Heart right ventricle (tissue), 16 donors: Measurements from ENCODE around the gene ANO1. TPM values are rescaled to one million over a fixed set of nuclear protein-coding genes. Genes with fewer than 3 reads are reported as not detected.

Experiments
- ATAC-seq, 8 donors: fragments of 200-7000 bp; cut with Tn5 transposase; one replicate each; pipeline ENCODE4 v1.9.1; 2020; ENCODE audit warnings: mild to moderate bottlenecking in 8 of 8, moderate library complexity in 8 of 8, moderate number of reproducible peaks in 1 of 8
- DNase-seq, 2 donors: peaks; one replicate each; pipeline ENCODE4 v3.0.0-alpha.2; 2020
- H3K27ac ChIP-seq, 10 donors: fragments of 200-600 bp; sonication (generic) in 2 of 10; one replicate each; pipeline versions ENCODE4 v1.5.0 to v1.8.0; 2020 to 2022; ENCODE audit warnings: mild to moderate bottlenecking in 3 of 10
- H3K27me3 ChIP-seq, 7 donors: fragments of 200-600 bp; one replicate each; pipeline ENCODE4 v1.8.0; 2021 to 2022; ENCODE audit warnings: mild to moderate bottlenecking in 2 of 7
- H3K36me3 ChIP-seq, 9 donors: fragments of 200-600 bp; sonication (generic) in 1 of 9; one replicate each; pipeline versions ENCODE4 v1.5.0 to v1.8.0; 2020 to 2022; ENCODE audit warnings: mild to moderate bottlenecking in 2 of 9
- H3K4me1 ChIP-seq, 9 donors: fragments of 200-600 bp; sonication (generic) in 1 of 9; one replicate each; pipeline versions ENCODE4 v1.5.0 to v1.8.0; 2020 to 2022; ENCODE audit warnings: mild to moderate bottlenecking in 4 of 9
- H3K4me3 ChIP-seq, 10 donors: fragments of 200-600 bp; sonication (generic) in 2 of 10; one replicate each; pipeline versions ENCODE4 v1.5.0 to v1.8.0; 2020 to 2022; ENCODE audit warnings: mild to moderate bottlenecking in 7 of 10, moderate library complexity in 2 of 10
- H3K9me3 ChIP-seq, 11 donors: fragments of 200-600 bp in 10 of 11; sonication (generic) in 2 of 11; one replicate each; pipeline versions ENCODE4 v1.5.0 to v1.8.0; 2013 to 2022; ENCODE audit warnings: mild to moderate bottlenecking in 2 of 11, control low read depth in 1 of 11, moderate library complexity in 1 of 11
- CTCF ChIP-seq, 9 donors: fragments of 200-600 bp; sonication (generic) in 2 of 9; IDR thresholded peaks; one replicate each; pipeline versions ENCODE4 v1.5.0 to v1.8.0; 2021 to 2022; ENCODE audit warnings: antibody characterized with exemption in 9 of 9, mild to moderate bottlenecking in 5 of 9, moderate library complexity in 1 of 9
- WGBS, 2 donors: extraction: QIAGEN DNeasy Blood & Tissue Kit; methylation state at CpG; one replicate each; pipeline ENCODE4 v1.1.7; 2013; ENCODE audit warnings: inconsistent platforms in 1 of 2; 5-methylcytosine and 5-hydroxymethylcytosine counted together
- intact Hi-C, 10 donors: fragments of 100-400 bp; cut with DNase I; formaldehyde crosslinking; loops; one replicate each; pipeline versions ENCODE4 v1.11.1 to v1.14.2; 2022
- polyA plus RNA-seq, 2 donors: library from polyadenylated mRNA; stranded (reverse); fragments of 200-250 nt; gene quantifications; one replicate each; pipeline ENCODE4 v1.2.3, GENCODE V29; 2013
- total RNA-seq, 10 donors: library from RNA; stranded (reverse); fragmentation: NEBNext Ultra II Directional in 3 of 10; extraction: Animal tissue kit (Norgen Biotek cat#: 25700) in 3 of 10; gene quantifications; one replicate each; pipeline versions ENCODE4 v1.2.1 to v1.2.4, GENCODE V29; 2021 to 2023
- donor health status: Arrhythmogenic right ventricular cardiomyopathy.
- donor health status: ischemic (EF 13 %, LVEDD 7.1; RV severe dilation, severe dysfunction).
- donor health status: healthy with polysubstance abuse.
- donor health status: DM: no; HTN: yes; CAD: no.
- donor health status: DM: no; HTN: no; CAD: no.
- donor health status: ischemic (EF 25% LVEDD 6.9; RV normal size, moderate dysfunction).
- donor health status: ischemic (EF 25% LVEDD 5.7; RV mildly dilated, moderate dysfunction).
- donor health status: healthy.
- donor health status: DM: yes; HTN: yes; CAD: no.
- donor health status: Ischemic cardiomyopathy.
- donor health status: ischemic (EF 35%, LVEDD 5.7; RV mildly dilated, moderate dysfunction).
- donor health status: nonischemic (EF 11% LVEDD 7.7; RV severe dilation, severe dysfunction).
- donor health status: DM: yes; HTN: yes; CAD: no.
- donor health status: PGD.
- donor health status: ischemic (EF 29% LVEDD 5.4; RV normal size, mild dysfunction).
- donor health status: nonischemic (EF 23%, LVEDD 6.1; RV moderate dilation, normal function).

The ANO1 gene
- total and polyA plus RNA-seq, 12 donors: 6.6 to 13.8 (median 9.7) TPM

- peaks cover 0 to 60% (median 18%) of the 10 kb centered on the region in 9 donors for H3K4me1 ChIP-seq
- DNase-seq: no peak
- intact Hi-C loops: loop anchor here in 2 of 10 donors (10.0 kb wide), 2 partner anchors 161 to 171 kb away; no protein-coding TSS in a partner anchor
- no peak for TF ChIP-seq CTCF (IDR thresholded peaks at IDR 0.05)
- peak overlapping the region in 4 of 10 donors; percentile 31 to 52 (median 34) for H3K27ac ChIP-seq
- WGBS, 2 donors: 71 to 72% methylated on average over 13 of the region's 13 CpGs
- no peak overlapping the region for H3K4me3 ChIP-seq
- H3K27me3 ChIP-seq: no peaks in the 10 kb centered on the region
- H3K36me3 ChIP-seq: peaks cover 0 to 11% (median 0%) of the 10 kb centered on the region in 9 donors
- no peaks in the 10 kb centered on the region for H3K9me3 ChIP-seq
- no peak for ATAC-seq
These were observed 17.6 kb downstream of the ANO1 start for GRCh38 chr11:70095541-70096252.

- peaks cover 0 to 58% (median 14%) of the 10 kb centered on the region in 9 donors for H3K4me1 ChIP-seq
- H3K36me3 ChIP-seq: peaks cover 0 to 9% (median 0%) of the 10 kb centered on the region in 9 donors
These were observed 19.9 kb downstream of the ANO1 start for GRCh38 chr11:70097783-70098563.

DNA sequence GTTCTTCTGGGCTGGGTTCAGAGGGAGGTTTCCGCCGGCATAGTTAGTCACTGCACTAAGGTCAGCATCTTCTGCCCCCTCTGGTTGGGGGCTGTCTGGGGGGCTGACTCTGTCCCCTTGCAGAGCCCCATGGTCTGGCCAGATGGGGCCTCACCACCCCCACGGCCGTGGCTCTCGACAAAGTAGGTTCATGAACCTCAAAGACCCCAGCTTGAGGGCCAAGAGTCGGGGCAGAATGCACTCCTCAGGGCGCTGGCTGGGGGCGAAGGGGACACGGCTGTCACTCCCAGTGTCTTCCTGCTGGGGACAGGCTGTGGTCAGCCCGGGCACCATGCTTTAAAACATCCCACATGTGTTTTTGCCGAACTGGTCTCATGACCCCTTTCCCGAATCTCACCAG lies 20.8 kb downstream of the ANO1 start:
- no peak for TF ChIP-seq CTCF (IDR thresholded peaks at IDR 0.05)
- DNase-seq (no peak), ATAC-seq (peak in 1 of 8 donors; percentile 6)
- peaks cover 0 to 58% (median 14%) of the 10 kb centered on the region in 9 donors for H3K4me1 ChIP-seq
- H3K27me3 ChIP-seq: no peaks in the 10 kb centered on the region
- H3K4me3 ChIP-seq: no peak overlapping the region
- H3K36me3 ChIP-seq: peaks cover 0 to 17% (median 0%) of the 10 kb centered on the region in 9 donors
- H3K9me3 ChIP-seq: no peaks in the 10 kb centered on the region
- 73 to 78% methylated on average over 12 of the region's 12 CpGs for WGBS, 2 donors
- peak overlapping the region in 7 of 10 donors; percentile 8 to 73 (median 55) for H3K27ac ChIP-seq
- intact Hi-C loops: loop anchor here in 2 of 10 donors (10.0 kb wide), 2 partner anchors 164 to 174 kb away; no protein-coding TSS in a partner anchor

More at GRCh38 chr11:70097783-70098563, 19.9 kb downstream of the ANO1 start:
- peak overlapping the region in 9 of 10 donors; percentile 19 to 73 (median 49) for H3K27ac ChIP-seq
- H3K9me3 ChIP-seq: no peaks in the 10 kb centered on the region
- no peak overlapping the region for H3K4me3 ChIP-seq
- no peaks in the 10 kb centered on the region for H3K27me3 ChIP-seq
- ATAC-seq (peak; percentile 65 to 90 (median 80)), DNase-seq (peak; percentile 48 to 57)
- intact Hi-C loops: loop anchor here in 2 of 10 donors (10.0 kb wide), 2 partner anchors 163 to 173 kb away; no protein-coding TSS in a partner anchor
- WGBS, 2 donors: 74% methylated on average over 23 of the region's 23 CpGs
- no peak for TF ChIP-seq CTCF (IDR thresholded peaks at IDR 0.05)
